RWPE2 (cell line): ENCODE measurements around the gene NABP2.

Experiments
- ATAC-seq: fragments of 200-7000 bp; cut with Tn5 transposase; 3 replicates; pipeline ENCODE4 v1.9.1; 2021; ENCODE audit warnings: low read depth
- DNase-seq: peaks from one replicate; pipeline ENCODE4 v3.0.0-alpha.2; 2020; ENCODE audit warnings: low spot score
- H3K27ac ChIP-seq: fragments of 450-650 bp; 2 replicates; pipeline ENCODE4 v1.5.1; 2017; ENCODE audit warnings: mild to moderate bottlenecking; ENCODE audit not compliant: poor library complexity, severe bottlenecking
- H3K27me3 ChIP-seq: fragments of 250-450 bp; sonication (Bioruptor Pico); 2 replicates; pipeline ENCODE4 v1.5.1; 2021; ENCODE audit warnings: mild to moderate bottlenecking, moderate library complexity; ENCODE audit not compliant: insufficient read depth, poor library complexity, severe bottlenecking
- H3K36me3 ChIP-seq: fragments of 250-450 bp; sonication (Bioruptor Pico); 2 replicates; pipeline ENCODE4 v1.5.1; 2020; ENCODE audit warnings: low read depth, mild to moderate bottlenecking, moderate library complexity
- H3K4me1 ChIP-seq: fragments of 250-450 bp; sonication (Bioruptor Pico); 2 replicates; pipeline ENCODE4 v1.5.1; 2021; ENCODE audit warnings: mild to moderate bottlenecking, moderate library complexity; ENCODE audit not compliant: insufficient read depth, poor library complexity, severe bottlenecking
- H3K4me3 ChIP-seq: fragments of 250-450 bp; sonication (Bioruptor Pico); 2 replicates; pipeline ENCODE4 v1.5.1; 2021; ENCODE audit warnings: mild to moderate bottlenecking, moderate library complexity; ENCODE audit not compliant: severe bottlenecking
- H3K9me3 ChIP-seq: fragments of 250-450 bp; sonication (Bioruptor Pico); 2 replicates; pipeline ENCODE4 v1.5.1; 2021; ENCODE audit warnings: mild to moderate bottlenecking, moderate library complexity; ENCODE audit not compliant: severe bottlenecking
- CTCF ChIP-seq: fragments of 450-650 bp; IDR thresholded peaks from one replicate; pipeline ENCODE4 v1.5.1; 2017; ENCODE audit warnings: mild to moderate bottlenecking, moderate library complexity; ENCODE audit not compliant: poor library complexity, severe bottlenecking

The NABP2 gene

DNA sequence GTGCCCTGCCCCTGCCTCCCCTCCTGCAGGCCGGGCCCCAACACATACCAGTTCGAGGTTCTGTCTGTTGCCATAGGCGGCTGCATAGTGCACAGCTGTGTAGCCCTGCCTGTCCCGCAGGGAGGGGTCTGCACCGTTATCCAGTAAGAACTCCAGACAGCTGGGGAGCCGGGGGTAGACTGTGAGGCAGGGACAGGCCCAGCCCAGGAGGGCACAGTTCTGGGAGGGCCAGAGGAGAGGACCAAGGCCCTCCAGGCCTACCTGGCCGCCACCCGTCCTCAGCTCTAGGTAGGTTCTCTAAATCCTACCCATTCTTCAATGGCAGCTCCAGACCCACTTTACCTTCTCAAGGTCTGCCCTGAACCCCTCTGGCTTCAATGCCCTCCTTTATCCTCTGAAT, 24.6 kb downstream of the NABP2 start:
- no peak for TF ChIP-seq CTCF
- Histone ChIP-seq H3K4me3 (no peak overlapping the region), H3K27ac (no peak overlapping the region), H3K9me3 (no peaks in the 10 kb centered on the region), H3K27me3 (no peaks in the 10 kb centered on the region), H3K4me1 (no peaks in the 10 kb centered on the region), H3K36me3 (peaks cover 84% of the 10 kb centered on the region)
- no peak for DNase-seq
- ATAC-seq, result no peak; the same call in 2 of the 3 replicates

DNA sequence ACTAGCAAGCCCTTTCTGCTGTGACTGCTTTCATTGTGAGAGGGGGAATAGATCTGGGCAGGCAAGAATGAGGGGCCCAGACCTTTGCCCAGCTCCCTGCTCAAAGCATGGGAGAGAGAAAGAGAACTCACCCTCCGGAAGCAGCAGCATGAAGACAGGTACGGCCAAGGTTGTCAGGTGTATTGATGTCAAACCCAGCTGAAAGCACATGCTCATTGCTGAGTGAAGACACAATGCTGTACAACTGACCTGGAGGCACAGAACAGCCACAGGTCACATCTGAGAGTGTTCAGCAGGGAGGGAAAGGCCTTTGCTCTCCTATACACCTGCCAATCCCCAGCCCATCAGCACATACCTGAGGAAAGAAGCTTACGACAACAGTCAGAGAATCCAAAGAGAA, 28.5 kb downstream of the NABP2 start:
- Histone ChIP-seq H3K9me3 (no peaks in the 10 kb centered on the region), H3K27ac (no peak overlapping the region), H3K36me3 (peaks cover 89% of the 10 kb centered on the region), H3K27me3 (no peaks in the 10 kb centered on the region), H3K4me1 (no peaks in the 10 kb centered on the region), H3K4me3 (no peak overlapping the region)
- TF ChIP-seq CTCF, result no peak
- DNase-seq, result no peak
- no peak for ATAC-seq

DNA sequence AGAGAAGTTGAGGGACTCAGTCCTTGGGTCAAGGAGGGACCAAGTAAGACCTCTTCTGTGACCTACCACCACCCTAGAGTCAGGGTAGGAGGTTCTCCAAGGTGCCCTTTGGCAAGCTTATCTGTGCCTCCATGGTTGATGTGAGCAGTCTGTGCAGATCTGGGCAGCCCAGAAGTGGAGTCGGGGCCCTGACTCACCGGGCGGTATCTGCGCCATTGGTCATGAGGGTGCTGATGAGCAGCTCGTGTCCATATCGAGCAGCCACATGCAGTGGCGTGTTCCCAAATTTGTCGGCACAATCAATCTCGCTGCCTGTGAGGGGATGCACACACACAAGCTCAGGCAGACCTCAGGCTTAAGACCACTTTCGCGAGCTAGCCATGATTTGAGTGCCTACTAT, 28.9 kb downstream of the NABP2 start:
- H3K9me3 ChIP-seq, result no peaks in the 10 kb centered on the region
- no peak overlapping the region for H3K27ac ChIP-seq
- no peak overlapping the region for H3K4me3 ChIP-seq
- DNase-seq (no peak), ATAC-seq (no peak)
- peaks cover 84% of the 10 kb centered on the region for H3K36me3 ChIP-seq
- H3K27me3 ChIP-seq, result no peaks in the 10 kb centered on the region
- TF ChIP-seq CTCF, result no peak
- no peaks in the 10 kb centered on the region for H3K4me1 ChIP-seq

DNA sequence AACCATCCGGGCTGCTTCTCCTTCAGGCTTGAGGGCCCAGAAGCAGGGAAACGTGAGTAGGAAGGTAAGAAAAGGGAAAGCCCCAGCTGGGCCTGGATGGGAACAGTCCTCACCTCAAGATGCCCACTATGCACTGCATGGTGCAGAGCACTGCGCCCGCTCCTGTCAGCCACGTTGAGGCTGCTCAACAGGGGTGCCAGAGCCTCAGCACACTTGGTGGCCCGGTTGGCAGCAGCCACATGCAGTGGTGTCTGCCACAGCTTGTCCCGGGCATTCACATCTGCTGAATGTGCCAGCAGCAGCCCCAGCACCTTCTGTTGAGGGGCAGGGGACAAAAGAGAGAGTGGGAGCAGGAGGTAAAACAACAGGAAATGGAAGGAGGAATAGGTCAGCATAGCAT, 31.5 kb downstream of the NABP2 start:
- no peaks in the 10 kb centered on the region for H3K27me3 ChIP-seq
- H3K4me3 ChIP-seq, result no peak overlapping the region
- ATAC-seq, result no peak
- DNase-seq, result no peak
- no peak overlapping the region for H3K27ac ChIP-seq
- no peaks in the 10 kb centered on the region for H3K4me1 ChIP-seq
- no peaks in the 10 kb centered on the region for H3K9me3 ChIP-seq
- no peak for TF ChIP-seq CTCF
- peaks cover 60% of the 10 kb centered on the region for H3K36me3 ChIP-seq

DNA sequence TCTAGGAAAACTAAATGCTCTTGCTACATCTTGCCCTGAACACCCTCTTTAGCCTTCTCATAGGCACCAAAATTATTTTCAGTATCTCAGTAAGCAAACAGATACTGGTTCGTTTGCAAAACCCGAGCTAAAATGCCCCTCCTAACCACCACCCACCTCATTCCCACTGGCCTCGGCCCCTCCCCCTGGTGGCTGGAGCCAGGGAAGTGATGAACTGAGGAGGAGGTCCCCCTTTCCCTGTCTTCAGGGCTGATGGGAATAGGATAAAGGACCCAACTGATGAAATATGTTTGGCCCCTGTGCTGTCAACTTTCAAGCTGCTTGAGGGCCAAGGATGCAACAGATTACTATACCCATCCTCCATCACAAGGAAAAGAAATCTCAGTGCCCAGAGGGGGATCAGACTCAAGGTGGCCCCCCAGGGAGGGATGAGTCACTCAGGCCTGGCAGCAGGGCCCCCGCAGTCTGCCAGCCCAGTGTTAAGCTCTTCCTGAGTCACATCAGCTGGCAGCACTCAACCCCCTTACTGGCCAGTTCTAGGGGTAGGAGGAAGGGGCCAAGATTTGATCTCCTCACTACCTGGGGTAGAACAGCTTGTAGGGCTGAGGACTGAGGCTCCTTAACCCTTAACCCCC, 32.3 kb downstream of the NABP2 start:
- no peak overlapping the region for H3K27ac ChIP-seq

More for the DNA sequence above, 32.3 kb downstream of the NABP2 start:
- DNase-seq (no peak), ATAC-seq (no peak)
- Histone ChIP-seq H3K4me3 (no peak overlapping the region), H3K9me3 (no peaks in the 10 kb centered on the region), H3K4me1 (peaks cover 6% of the 10 kb centered on the region), H3K27me3 (no peaks in the 10 kb centered on the region), H3K36me3 (peaks cover 52% of the 10 kb centered on the region)
- no peak for TF ChIP-seq CTCF
